Measurements from ENCODE around the gene FAM156B. TPM values are rescaled to one million over a fixed set of nuclear protein-coding genes. Genes with fewer than 3 reads are reported as not detected.

The FAM156B gene
- polyA plus RNA-seq, 1 donor from 2014 or later = 57.9 TPM

DNA sequence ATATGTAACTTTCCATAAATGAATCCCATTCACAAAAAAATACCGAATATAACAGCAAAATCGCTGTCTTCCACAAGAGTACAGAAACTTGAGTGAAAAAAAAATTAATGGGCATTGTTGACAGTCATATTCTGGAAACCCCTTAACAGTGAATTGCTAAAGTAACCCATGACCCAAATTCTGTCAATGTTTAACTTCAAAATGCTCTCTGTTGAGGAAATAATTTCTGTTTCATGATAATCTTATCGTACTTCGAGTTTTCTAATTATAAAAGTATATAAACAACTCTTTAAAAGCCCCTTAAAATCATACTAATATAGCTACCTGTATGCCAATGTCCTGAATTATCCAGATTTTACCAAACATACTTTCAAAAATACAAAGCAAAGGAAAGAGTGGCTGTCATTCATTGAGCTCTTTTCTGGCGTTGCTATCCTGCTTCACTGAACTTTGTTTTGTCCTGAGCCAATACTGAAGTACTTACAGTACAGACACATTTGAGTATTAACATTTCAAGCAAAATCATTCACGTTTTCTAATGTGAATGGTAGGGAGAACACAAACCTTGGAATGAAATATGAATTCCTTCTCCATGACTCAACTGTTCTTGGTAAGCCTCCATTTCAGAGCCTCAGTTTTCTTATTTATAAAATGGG is 31.7 kb upstream of the FAM156B start:
- H3K4me3 ChIP-seq (ENCODE audit: low read length) = no peak overlapping the region

GRCh38 chrX:52867610-52868348 is 29.4 kb upstream of the FAM156B start, which contains the start of gene XAGE3:
Gene XAGE3, minus strand, starts transcription at chrX:52868083. Its CDS starts 950 bp downstream, at chrX:52867133.
- TF ChIP-seq MXI1 (conservative IDR thresholded peaks at IDR 0.05; ENCODE audit: poor library complexity, severe bottlenecking) = no peak
- TF ChIP-seq POLR2AphosphoS5 (IDR thresholded peaks at IDR 0.05) = no peak
- TF ChIP-seq RAD21 (conservative IDR thresholded peaks at IDR 0.05) = no peak
- no peak for TF ChIP-seq EP300 (conservative IDR thresholded peaks at IDR 0.05; ENCODE audit: poor library complexity, severe bottlenecking)
- no peak for TF ChIP-seq CTCF (IDR thresholded peaks at IDR 0.05; ENCODE audit: poor library complexity, severe bottlenecking)
- no peak for TF ChIP-seq SMC3 (conservative IDR thresholded peaks at IDR 0.05; ENCODE audit: poor library complexity)
- no peak for TF ChIP-seq EZH2 (IDR thresholded peaks at IDR 0.05; ENCODE audit: borderline replicate concordance, insufficient read depth, low read length, poor library complexity, severe bottlenecking)
- Histone ChIP-seq H3K27me3 (ENCODE audit: insufficient read depth, low read depth, low read length) (no peaks in the 10 kb centered on the region), H3K9me2 (ENCODE audit: insufficient read depth, low read length) (no peaks in the 10 kb centered on the region)

More for the DNA sequence above, 31.7 kb upstream of the FAM156B start:
- Histone ChIP-seq H3K79me2 (replicated peaks; ENCODE audit: insufficient read depth, low read length) (no peaks in the 10 kb centered on the region), H3K4me2 (ENCODE audit: low read length) (no peak overlapping the region), H3K36me3 (ENCODE audit: insufficient read depth, low read length) (no peaks in the 10 kb centered on the region), H3K9me3 (ENCODE audit: low read length) (no peaks in the 10 kb centered on the region), H3F3A (ENCODE audit: insufficient read depth, low read length, poor library complexity, severe bottlenecking) (no peaks in the 10 kb centered on the region), H3K9ac (ENCODE audit: low read length) (no peak overlapping the region), H2AFZ (ENCODE audit: low read depth, low read length) (no peak overlapping the region), H4K20me1 (ENCODE audit: insufficient read depth) (no peaks in the 10 kb centered on the region), H3K9me2 (ENCODE audit: insufficient read depth, low read length) (no peaks in the 10 kb centered on the region), H3K27ac (ENCODE audit: low read length) (no peak overlapping the region), H3K27me3 (ENCODE audit: insufficient read depth, low read depth, low read length) (no peaks in the 10 kb centered on the region)
- no peak for TF ChIP-seq TAF1 (IDR thresholded peaks at IDR 0.05; ENCODE audit: low read depth)
- no peak for TF ChIP-seq POLR2AphosphoS5 (IDR thresholded peaks at IDR 0.05)
- no peak for TF ChIP-seq MXI1 (conservative IDR thresholded peaks at IDR 0.05; ENCODE audit: poor library complexity, severe bottlenecking)

GRCh38 chrX:52870046-52870445 is 27.1 kb upstream of the FAM156B start:
- Histone ChIP-seq H3K9me2 (ENCODE audit: insufficient read depth, low read length) (no peaks in the 10 kb centered on the region), H2AFZ (ENCODE audit: low read depth, low read length) (no peak overlapping the region), H4K20me1 (ENCODE audit: insufficient read depth) (no peaks in the 10 kb centered on the region), H3K9ac (ENCODE audit: low read length) (no peak overlapping the region), H3K36me3 (ENCODE audit: insufficient read depth, low read length) (no peaks in the 10 kb centered on the region), H3K79me2 (replicated peaks; ENCODE audit: insufficient read depth, low read length) (no peaks in the 10 kb centered on the region), H3K27me3 (ENCODE audit: insufficient read depth, low read depth, low read length) (no peaks in the 10 kb centered on the region), H3K4me3 (ENCODE audit: low read length) (no peak overlapping the region), H3F3A (ENCODE audit: insufficient read depth, low read length, poor library complexity, severe bottlenecking) (no peaks in the 10 kb centered on the region), H3K9me3 (ENCODE audit: low read length) (no peaks in the 10 kb centered on the region), H3K27ac (ENCODE audit: low read length) (no peak overlapping the region), H3K4me2 (ENCODE audit: low read length) (no peak overlapping the region)
- no peak for TF ChIP-seq TAF1 (IDR thresholded peaks at IDR 0.05; ENCODE audit: low read depth)
- no peak for TF ChIP-seq EP300 (conservative IDR thresholded peaks at IDR 0.05; ENCODE audit: poor library complexity, severe bottlenecking)
- TF ChIP-seq POLR2AphosphoS5 (IDR thresholded peaks at IDR 0.05) = no peak
- no peak for TF ChIP-seq MXI1 (conservative IDR thresholded peaks at IDR 0.05; ENCODE audit: poor library complexity, severe bottlenecking)
- TF ChIP-seq EZH2 (IDR thresholded peaks at IDR 0.05; ENCODE audit: borderline replicate concordance, insufficient read depth, low read length, poor library complexity, severe bottlenecking) = no peak
- no peak for TF ChIP-seq CTCF (IDR thresholded peaks at IDR 0.05; ENCODE audit: poor library complexity, severe bottlenecking)
- no peak for TF ChIP-seq REST (IDR thresholded peaks at IDR 0.05; ENCODE audit: borderline replicate concordance)

More at GRCh38 chrX:52867610-52868348, 29.4 kb upstream of the FAM156B start, which contains the start of gene XAGE3:
- H3K4me3 ChIP-seq (ENCODE audit: low read length) = no peak within 1 kb of the TSS
- H3K79me2 ChIP-seq (replicated peaks; ENCODE audit: insufficient read depth, low read length) = no peaks in the 10 kb centered on the region
- no peak within 1 kb of the TSS for H3K9ac ChIP-seq (ENCODE audit: low read length)
- no peak within 1 kb of the TSS for H3K4me2 ChIP-seq (ENCODE audit: low read length)
- H4K20me1 ChIP-seq (ENCODE audit: insufficient read depth) = no peaks in the 10 kb centered on the region
- no peaks in the 10 kb centered on the region for H3K36me3 ChIP-seq (ENCODE audit: insufficient read depth, low read length)
- H3K27ac ChIP-seq (ENCODE audit: low read length) = no peak within 1 kb of the TSS
- no peak within 1 kb of the TSS for H2AFZ ChIP-seq (ENCODE audit: low read depth, low read length)
- no peaks in the 10 kb centered on the region for H3F3A ChIP-seq (ENCODE audit: insufficient read depth, low read length, poor library complexity, severe bottlenecking)
- no peaks in the 10 kb centered on the region for H3K9me3 ChIP-seq (ENCODE audit: low read length)
